HG02885 (cell line): ENCODE measurements around the gene DYNC1H1.

Experiments used
- ATAC-seq: cut with Tn5 transposase; IDR thresholded peaks from one replicate; pipeline ENCODE4 v1.9.1; 2021; ENCODE audit warnings: mild to moderate bottlenecking; ENCODE audit not compliant: unreplicated experiment, poor library complexity

DYNC1H1 gene

GRCh38 chr14:101964297-101965180 is at the start of gene DYNC1H1:
Gene DYNC1H1 (plus strand): TSS chr14:101964573. CDS start chr14:101964692, 119 bp downstream.
- peak; percentile 86 for ATAC-seq

DNA sequence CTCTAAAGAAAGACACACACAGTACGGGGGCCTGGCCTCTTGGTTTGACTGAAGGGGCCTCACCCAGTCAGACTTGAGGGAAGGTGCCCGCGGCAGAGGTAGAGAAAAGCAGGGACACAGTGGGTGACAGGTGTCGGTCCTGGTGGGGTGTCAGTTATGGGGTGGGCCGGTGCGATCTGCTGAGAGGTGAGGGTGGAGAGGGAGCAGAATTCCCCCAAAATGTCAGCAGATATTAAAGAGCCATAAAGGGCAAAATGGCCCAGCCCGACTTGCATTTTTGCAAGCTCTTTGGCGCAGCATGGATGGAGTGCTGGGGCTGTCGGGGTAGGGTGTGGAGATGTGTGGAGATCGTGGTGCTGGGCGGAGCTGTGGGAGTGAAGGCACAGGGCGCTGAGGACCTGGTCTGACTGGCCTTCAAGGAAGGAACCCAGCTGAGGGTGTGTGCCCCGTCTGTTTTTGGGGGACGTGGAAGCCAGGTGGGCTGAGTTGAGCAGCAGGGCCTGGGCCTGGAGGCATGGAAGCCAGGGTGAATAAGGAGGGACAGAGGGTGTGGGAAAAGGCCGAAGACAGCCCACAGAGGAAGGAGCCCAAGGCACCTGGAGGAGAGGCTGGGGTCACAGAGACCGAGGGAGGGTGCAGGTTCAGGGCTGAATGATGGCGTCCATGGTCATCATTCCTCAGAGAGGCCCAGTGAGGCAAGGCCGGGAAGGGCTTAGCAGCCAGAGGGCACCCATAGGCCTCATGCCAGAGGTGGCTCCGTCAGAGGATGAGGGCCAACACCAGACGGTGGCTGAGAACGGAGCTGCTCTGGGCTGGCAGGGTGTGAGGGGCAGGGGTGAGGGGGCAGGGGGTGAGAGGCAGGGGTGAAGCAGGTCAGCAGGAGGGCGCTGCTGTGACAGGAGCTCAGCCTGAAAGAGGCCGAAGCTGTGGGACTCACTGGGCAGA is 48.2 kb upstream of the DYNC1H1 start:
- no peak for ATAC-seq

GRCh38 chr14:101916816-101917412 is 47.5 kb upstream of the DYNC1H1 start:
- no peak for ATAC-seq

GRCh38 chr14:101917413-101918017 is 46.9 kb upstream of the DYNC1H1 start:
- no peak for ATAC-seq

DNA sequence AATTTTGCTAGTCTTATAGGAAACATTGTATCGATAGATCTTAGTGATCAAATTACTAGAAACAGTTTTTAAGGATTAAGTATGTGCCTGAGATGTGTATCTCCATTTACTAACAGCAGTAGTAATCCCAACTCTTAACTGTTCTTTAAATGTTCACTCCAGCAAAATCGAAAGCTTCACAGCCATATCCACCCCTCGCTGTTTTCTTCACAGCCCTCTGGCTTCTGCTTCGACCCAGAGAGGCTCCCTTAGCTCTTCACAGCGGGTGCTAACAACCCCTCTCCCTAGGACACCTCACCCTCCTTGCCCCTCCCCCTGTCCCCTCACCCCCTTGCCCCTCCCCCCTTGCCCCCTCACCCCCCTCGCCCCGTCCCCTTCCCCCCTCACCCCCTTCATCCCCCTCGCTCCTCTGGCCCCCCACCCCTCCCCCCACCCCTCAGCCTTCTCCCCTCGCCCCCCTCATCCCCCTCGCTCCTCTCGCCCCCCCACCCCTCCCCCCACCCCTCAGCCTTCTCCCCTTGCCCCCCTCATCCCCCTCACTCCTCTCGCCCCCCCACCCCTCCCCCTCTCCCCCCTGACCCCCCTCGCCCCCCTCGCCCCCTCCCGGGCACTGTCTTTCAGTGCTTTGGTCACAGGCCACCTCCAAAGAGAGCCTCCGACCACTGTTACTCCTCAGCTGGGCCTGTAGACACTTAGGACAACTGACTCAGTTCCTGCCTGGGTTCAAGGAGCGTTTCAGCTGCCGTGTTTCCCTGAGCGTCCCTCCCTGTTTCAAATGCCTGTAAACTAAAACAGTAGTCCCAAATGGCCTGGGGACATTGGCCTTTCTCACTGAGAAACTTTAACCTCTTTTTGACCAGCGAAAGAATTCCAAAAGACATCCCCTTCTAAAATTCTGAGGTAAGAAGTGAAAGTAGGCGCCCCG is 46.0 kb upstream of the DYNC1H1 start:
- no peak for ATAC-seq

GRCh38 chr14:101920271-101920670 is 44.1 kb upstream of the DYNC1H1 start:
- no peak for ATAC-seq

GRCh38 chr14:101922866-101923265 is 41.5 kb upstream of the DYNC1H1 start:
- no peak for ATAC-seq

GRCh38 chr14:101925152-101925551 is 39.2 kb upstream of the DYNC1H1 start:
- no peak for ATAC-seq

GRCh38 chr14:101926085-101926484 is 38.3 kb upstream of the DYNC1H1 start:
- ATAC-seq = no peak

- no peak for ATAC-seq
Measured at GRCh38 chr14:101926620-101927019, 37.8 kb upstream of the DYNC1H1 start.

DNA sequence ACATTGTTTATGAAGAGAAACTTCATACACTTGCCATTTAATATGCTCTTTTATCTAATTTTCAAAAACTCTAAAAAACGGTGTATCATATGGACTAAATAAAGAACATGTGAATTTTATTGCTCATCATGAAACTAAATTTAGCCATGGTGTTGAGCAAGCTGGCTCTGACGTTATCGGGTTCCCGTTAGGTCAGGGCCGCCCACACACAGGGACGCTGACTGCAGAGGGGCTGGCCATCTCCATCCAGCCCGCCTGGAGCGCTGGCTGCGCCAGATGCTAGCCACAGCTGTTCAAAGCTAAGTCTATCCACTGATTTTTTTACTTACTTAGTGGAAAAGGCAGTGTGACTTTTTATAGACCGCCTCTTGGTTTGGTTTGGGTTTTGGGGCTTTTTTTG is 36.5 kb upstream of the DYNC1H1 start:
- no peak for ATAC-seq

- ATAC-seq = no peak
Measured at GRCh38 chr14:101928415-101928841, 35.9 kb upstream of the DYNC1H1 start.

DNA sequence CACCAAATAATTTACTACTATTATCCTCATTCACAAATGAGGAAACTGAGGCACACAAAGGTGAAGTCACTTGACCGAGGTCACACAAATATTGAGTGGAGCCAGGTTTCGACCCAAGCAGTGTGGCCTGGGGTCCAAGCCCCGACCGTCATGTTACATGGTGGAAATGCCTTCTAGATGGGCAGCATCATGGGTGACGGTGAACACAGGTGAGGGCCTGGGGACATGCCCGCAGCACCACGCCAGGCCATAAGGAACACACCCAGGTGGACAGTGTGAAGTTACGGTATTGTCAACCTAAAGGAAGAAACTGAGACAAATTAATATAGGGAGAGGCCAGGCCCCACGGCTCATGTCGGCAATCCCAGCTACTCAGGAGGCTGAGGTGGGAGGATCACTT is 35.3 kb upstream of the DYNC1H1 start:
- no peak for ATAC-seq

GRCh38 chr14:101929946-101930345 is 34.4 kb upstream of the DYNC1H1 start:
- ATAC-seq = no peak

DNA sequence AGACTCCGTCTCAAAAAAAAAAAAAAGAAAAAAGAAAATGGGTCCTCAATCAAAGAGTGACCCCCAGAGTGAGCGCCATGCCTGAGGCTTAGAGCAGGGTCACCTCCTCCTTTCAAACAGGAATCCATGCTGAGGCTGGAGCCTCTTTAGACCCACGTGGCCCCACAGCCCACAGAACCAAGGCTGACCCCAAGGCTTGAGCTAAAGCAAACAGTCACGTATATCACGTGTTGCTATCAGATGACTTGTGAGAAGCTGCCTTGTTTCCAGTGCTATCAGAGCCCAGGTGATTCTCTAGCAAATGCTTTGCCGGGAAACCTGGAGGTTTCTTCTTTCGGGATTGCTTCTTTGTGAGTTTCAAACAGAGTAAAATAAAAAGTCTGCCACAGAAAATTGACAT is 31.7 kb upstream of the DYNC1H1 start:
- ATAC-seq = no peak

DNA sequence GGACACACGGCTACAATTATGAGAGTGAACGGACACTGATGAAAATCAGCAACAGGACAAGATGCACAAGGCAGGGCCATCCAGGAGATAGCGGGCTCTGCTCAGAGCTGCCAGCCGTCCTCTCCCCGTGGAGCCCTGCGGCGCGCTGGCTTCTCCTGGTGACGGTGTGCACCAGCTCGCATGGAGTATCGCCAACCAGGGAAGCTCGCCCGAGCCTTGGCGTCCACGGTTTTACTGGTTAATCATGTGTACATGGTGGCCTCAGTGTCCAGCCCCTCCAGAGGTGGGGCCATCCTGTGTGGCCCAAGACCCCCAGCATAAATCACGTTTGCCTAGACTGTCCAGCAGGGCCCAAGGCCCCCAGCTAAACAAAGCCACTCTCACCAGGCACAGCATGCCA is 31.2 kb upstream of the DYNC1H1 start:
- no peak for ATAC-seq

GRCh38 chr14:101934601-101935150 is 29.7 kb upstream of the DYNC1H1 start:
- no peak for ATAC-seq

DNA sequence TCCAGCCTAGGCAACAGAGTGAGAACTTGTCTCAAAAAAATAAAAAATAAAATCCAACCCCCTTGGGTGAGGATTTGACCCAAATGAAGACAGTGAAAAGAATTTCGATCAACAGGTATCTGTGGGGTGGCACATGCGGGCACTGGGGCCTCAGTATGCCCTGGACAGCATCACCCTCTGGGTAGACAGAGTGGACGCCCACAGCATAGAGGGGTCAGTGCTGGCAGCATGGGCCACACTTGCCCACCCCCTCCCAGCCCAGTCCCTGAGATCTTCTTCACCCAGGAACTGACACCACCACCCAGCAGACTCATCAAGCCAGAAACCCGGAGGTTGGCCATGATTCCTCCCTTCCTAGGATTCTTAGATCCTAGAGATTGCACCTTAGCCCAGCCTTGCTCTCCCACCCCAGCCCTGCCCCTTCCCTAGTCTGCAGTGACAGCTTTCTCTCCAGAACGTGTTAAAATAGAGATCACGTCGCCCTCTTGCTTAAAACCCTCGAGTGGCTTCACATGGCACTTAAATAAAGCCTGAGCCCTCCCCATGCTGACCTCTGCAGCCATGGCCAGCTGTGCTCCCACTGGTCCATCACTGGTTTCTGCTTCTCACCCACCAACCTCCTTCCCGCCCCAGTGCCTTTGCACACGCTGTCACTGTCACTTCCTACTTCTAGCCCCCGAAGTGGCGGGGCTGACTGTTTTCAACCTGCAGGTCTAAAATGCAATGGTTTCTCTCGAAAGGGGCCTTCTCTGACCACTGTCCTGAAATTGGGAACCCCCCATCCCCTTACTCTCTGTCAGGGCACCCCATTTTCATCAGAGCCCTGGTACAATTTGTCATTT is 26.2 kb upstream of the DYNC1H1 start:
- no peak for ATAC-seq
